PC-3 (cell line): Measurements from ENCODE around the gene COPZ1. TPM values are rescaled to one million over a fixed set of nuclear protein-coding genes. Genes with fewer than 3 reads are reported as not detected.

ENCODE experiments used
- ATAC-seq: fragments of 200-7000 bp; cut with Tn5 transposase; 2 replicates; pipeline ENCODE4 v1.9.1; 2020; ENCODE audit warnings: mild to moderate bottlenecking, moderate library complexity
- BruUV-seq: library from RNA; stranded (reverse); fragments of 400-500 nt; replicated peaks from 2 replicates; lab custom pipeline; 2021; lab: Mats Ljungman, UMichigan
- CTCF ChIA-PET: fragments of 300-600 bp; sonication (Branson Sonifier 250); formaldehyde crosslinking; loops from one replicate; lab custom pipeline; 2022; ENCODE audit warnings: antibody characterized with exemption; lab: Charles Lee
- POLR2A ChIA-PET: fragments of 300-600 bp; sonication (Branson Sonifier 250); formaldehyde crosslinking; loops from one replicate; lab custom pipeline; 2022; ENCODE audit warnings: antibody characterized with exemption; ENCODE audit not compliant: unreplicated experiment; lab: Charles Lee
- DNase-seq: peaks from one replicate; pipeline ENCODE4 v3.0.0-alpha.2; 2015
- H2AFZ ChIP-seq: fragments of 300-600 bp; sonication (generic); 2 replicates; pipeline ENCODE4 v1.6.0; 2016; ENCODE audit warnings: antibody characterized with exemption, low read length
- H3F3A ChIP-seq: fragments of 300-600 bp; sonication (generic); one replicate; pipeline ENCODE4 v1.6.0; 2017; ENCODE audit warnings: antibody characterized with exemption, low read length, control low read depth, mild to moderate bottlenecking; ENCODE audit not compliant: unreplicated experiment
- H3K27ac ChIP-seq: fragments of 300-600 bp; sonication (generic); 2 replicates; pipeline ENCODE4 v1.5.1; 2016; ENCODE audit warnings: mild to moderate bottlenecking, low read length
- H3K27me3 ChIP-seq: fragments of 300-600 bp; sonication (generic); 2 replicates; pipeline ENCODE4 v1.6.1; 2016; ENCODE audit warnings: low read length, mixed read lengths
- H3K36me3 ChIP-seq: fragments of 300-600 bp; sonication (generic); 2 replicates; pipeline ENCODE4 v1.6.1; 2016; ENCODE audit warnings: low read depth, mixed run types, low read length, mixed read lengths
- H3K4me1 ChIP-seq: fragments of 300-600 bp; sonication (generic); 2 replicates; pipeline ENCODE4 v1.5.1; 2016; ENCODE audit warnings: low read length; ENCODE audit not compliant: insufficient read depth
- H3K4me2 ChIP-seq: fragments of 300-600 bp; sonication (generic); 2 replicates; pipeline ENCODE4 v1.6.0; 2016; ENCODE audit warnings: low read length
- H3K4me3 ChIP-seq: fragments of 300-600 bp; sonication (generic); 2 replicates; pipeline ENCODE4 v1.5.1; 2016; ENCODE audit warnings: mild to moderate bottlenecking, low read length, mixed read lengths
- H3K79me2 ChIP-seq: fragments of 300-600 bp; sonication (generic); 2 replicates; pipeline ENCODE4 v1.6.1; 2017; ENCODE audit warnings: low read length, mixed read lengths
- H3K9ac ChIP-seq: fragments of 300-600 bp; sonication (generic); 2 replicates; pipeline ENCODE4 v1.6.0; 2016; ENCODE audit warnings: mild to moderate bottlenecking, low read length
- H3K9me2 ChIP-seq: fragments of 300-600 bp; sonication (generic); replicated peaks from 2 replicates; pipeline ENCODE4 v1.6.1; 2016; ENCODE audit warnings: mixed run types, low read length, mixed read lengths
- H3K9me3 ChIP-seq: fragments of 300-600 bp; sonication (generic); 2 replicates; pipeline ENCODE4 v1.6.1; 2016; ENCODE audit warnings: low read length, mixed read lengths
- H4K20me1 ChIP-seq: fragments of 300-600 bp; sonication (generic); 2 replicates; pipeline ENCODE4 v1.6.1; 2016; ENCODE audit warnings: low read length, mixed read lengths
- EZH2 ChIP-seq: fragments of 300-600 bp; sonication (generic); IDR thresholded peaks from one replicate; pipeline ENCODE4 v1.6.1; 2017; ENCODE audit warnings: antibody characterized with exemption, mild to moderate bottlenecking, low read length; ENCODE audit not compliant: unreplicated experiment
- EZH2phosphoT487 ChIP-seq: fragments of 300-600 bp; sonication (generic); IDR thresholded peaks from 2 replicates; pipeline ENCODE4 v1.6.1; 2018; ENCODE audit warnings: mild to moderate bottlenecking, antibody characterized with exemption, low read length, borderline replicate concordance
- intact Hi-C: fragments of 100-400 bp; cut with micrococcal nuclease; formaldehyde crosslinking; loops from 2 replicates; pipeline ENCODE4 v1.9.0; 2023
- total RNA-seq: library from RNA; depleted of rRNA; stranded (reverse); fragments of >200 nt; gene quantifications from 2 replicates; pipeline ENCODE4 v1.2.3, GENCODE V29; 2014
- TF ChIP-seq, protein P1 (sequence below): fragments of 300-600 bp; sonication (generic); conservative IDR thresholded peaks from 2 replicates; pipeline ENCODE4 v1.5.1; 2017; ENCODE audit warnings: antibody characterized with exemption, low read depth, mild to moderate bottlenecking, low read length

COPZ1 gene
- total RNA-seq, 1 experiment from 2014 or later = 121 TPM

DNA sequence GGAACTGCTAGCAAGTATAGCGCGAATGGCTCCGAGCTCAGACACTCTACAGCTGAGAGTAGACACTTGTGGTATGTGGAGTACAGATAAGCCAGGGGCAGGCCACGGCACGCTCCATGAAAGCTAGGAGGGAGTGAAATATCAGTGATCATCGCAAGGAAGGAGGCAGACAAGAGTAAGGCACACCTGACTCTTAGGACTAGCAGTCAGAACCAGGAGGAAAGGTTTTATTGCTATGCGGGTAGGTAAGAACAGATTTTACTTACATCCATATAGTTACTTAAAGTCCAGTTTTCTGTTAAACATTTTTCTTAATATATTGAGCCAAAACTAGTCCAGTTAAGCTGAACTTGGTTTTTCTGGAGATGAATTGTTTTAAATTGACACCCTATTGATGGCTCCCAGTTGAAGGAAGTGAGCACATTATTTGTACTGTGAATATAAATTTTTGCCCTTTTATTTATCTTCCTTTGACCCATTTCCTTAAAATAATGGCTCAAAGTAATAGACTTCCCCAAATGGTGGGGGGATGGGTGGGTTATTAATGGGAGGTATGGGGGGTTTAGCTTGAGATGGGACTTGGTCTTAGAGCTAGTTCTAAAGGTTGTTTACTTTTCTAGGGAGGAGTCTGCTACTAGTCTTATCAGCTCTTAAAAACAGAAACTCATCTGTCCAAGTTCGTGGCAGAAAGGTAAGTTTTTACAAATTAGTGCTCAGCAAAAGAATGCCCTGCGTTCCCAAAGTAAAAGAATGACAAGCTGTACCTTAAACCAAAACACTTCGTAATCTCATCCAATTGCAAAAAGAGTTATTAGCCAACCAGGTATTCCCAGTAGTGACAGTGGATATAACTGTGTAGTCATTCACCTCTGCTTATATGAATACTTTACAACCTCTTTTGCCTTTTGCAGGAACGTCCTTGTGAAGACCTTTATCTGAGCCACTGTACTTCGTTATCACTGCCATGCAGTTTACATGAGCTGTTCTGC, 38.6 kb upstream of the COPZ1 start:
- H3K9me2 ChIP-seq = no peaks in the 10 kb centered on the region
- POLR2A ChIA-PET = interaction anchor here (0.6 to 0.7 kb wide), 2 partner anchors 52 to 83 kb away, joined by 3 to 4 read pairs; no protein-coding TSS in a partner anchor
- H3K9me3 ChIP-seq = no peaks in the 10 kb centered on the region
- H3F3A ChIP-seq = peaks cover 40% of the 10 kb centered on the region
- intact Hi-C loops = no loop called here
- no peak overlapping the region for H3K4me3 ChIP-seq
- TF ChIP-seq, protein P1, sequence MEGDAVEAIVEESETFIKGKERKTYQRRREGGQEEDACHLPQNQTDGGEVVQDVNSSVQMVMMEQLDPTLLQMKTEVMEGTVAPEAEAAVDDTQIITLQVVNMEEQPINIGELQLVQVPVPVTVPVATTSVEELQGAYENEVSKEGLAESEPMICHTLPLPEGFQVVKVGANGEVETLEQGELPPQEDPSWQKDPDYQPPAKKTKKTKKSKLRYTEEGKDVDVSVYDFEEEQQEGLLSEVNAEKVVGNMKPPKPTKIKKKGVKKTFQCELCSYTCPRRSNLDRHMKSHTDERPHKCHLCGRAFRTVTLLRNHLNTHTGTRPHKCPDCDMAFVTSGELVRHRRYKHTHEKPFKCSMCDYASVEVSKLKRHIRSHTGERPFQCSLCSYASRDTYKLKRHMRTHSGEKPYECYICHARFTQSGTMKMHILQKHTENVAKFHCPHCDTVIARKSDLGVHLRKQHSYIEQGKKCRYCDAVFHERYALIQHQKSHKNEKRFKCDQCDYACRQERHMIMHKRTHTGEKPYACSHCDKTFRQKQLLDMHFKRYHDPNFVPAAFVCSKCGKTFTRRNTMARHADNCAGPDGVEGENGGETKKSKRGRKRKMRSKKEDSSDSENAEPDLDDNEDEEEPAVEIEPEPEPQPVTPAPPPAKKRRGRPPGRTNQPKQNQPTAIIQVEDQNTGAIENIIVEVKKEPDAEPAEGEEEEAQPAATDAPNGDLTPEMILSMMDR = no peak
- TF ChIP-seq EZH2 (no peak), EZH2phosphoT487 (no peak)
- H3K79me2 ChIP-seq = peaks cover 38% of the 10 kb centered on the region
- CTCF ChIA-PET = interaction anchor here (0.6 to 0.8 kb wide), 3 partner anchors 28 to 73 kb away, joined by 3 to 12 read pairs (median 3); partner anchors contain the start of gene COPZ1
- peaks cover 59% of the 10 kb centered on the region for H3K36me3 ChIP-seq
- no peak overlapping the region for H3K27ac ChIP-seq
- no peaks in the 10 kb centered on the region for H3K27me3 ChIP-seq
- H2AFZ ChIP-seq = no peak overlapping the region
- no peak overlapping the region for H3K9ac ChIP-seq
- H4K20me1 ChIP-seq = peaks cover 66% of the 10 kb centered on the region
- ATAC-seq (no peak), DNase-seq (no peak)
- H3K4me1 ChIP-seq = peaks cover 16% of the 10 kb centered on the region
- no peak overlapping the region for H3K4me2 ChIP-seq
- no TSS peak for BruUV-seq

DNA sequence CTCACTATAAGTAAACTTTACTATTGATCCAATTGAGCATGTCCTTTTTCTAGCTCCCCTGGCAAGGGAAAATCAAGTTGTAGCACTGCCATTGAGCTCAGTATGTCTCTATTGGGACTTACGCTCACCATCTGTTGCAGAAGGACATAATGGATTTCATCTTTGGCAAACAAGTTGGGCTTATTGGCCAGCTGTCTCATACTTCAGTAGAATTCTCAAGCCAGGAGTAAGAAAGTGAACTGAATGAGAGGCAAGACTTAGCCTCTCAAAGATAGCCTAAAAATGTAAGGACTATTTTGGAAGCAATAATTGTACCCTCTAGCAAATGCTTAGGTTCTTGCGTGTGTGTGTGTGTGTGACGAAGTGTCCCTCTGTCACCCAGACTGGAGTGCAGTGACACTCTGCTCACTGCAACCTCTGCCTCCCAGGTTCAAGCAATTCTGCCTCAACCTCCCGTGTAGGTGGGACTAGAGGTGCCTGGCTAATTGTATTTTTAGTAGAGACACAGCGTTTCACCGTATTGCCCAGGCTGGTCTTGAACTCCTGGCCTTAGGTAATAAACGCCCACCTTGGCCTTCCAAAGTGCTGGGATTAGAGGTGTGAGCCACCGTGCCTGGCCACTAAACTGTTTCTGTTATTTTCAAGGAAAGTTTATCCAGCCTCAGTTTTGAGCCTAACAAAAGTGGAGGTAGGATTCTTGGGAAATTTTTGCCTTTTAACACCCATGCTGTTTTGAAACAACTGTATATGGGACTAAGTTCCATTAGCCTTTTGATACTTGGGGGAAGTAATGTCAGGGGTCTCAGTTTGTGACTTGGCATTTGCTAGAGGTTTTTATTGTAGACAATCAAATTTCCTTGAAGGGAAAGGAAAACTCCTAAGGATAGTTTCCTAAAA, 37.4 kb upstream of the COPZ1 start:
- intact Hi-C loops = no loop called here
- Histone ChIP-seq H3K27me3 (no peaks in the 10 kb centered on the region), H3K9me2 (no peaks in the 10 kb centered on the region), H3K4me1 (peaks cover 16% of the 10 kb centered on the region), H3K9ac (no peak overlapping the region), H3K4me3 (no peak overlapping the region), H3F3A (peaks cover 40% of the 10 kb centered on the region), H2AFZ (no peak overlapping the region), H3K4me2 (no peak overlapping the region), H4K20me1 (peaks cover 54% of the 10 kb centered on the region), H3K9me3 (no peaks in the 10 kb centered on the region), H3K27ac (no peak overlapping the region), H3K36me3 (peaks cover 48% of the 10 kb centered on the region), H3K79me2 (peaks cover 26% of the 10 kb centered on the region)
- no peak; the same call in 1 of the 2 replicates for ATAC-seq
- POLR2A ChIA-PET = interaction anchor here (0.6 kb wide), 1 partner anchor 50 kb away, joined by 3 read pairs; no protein-coding TSS in a partner anchor
- no TSS peak for BruUV-seq
- CTCF ChIA-PET = interaction anchor here (0.8 kb wide), 2 partner anchors 37 to 71 kb away, joined by 3 to 12 read pairs; partner anchors contain the start of gene COPZ1
- TF ChIP-seq EZH2 = no peak
- TF ChIP-seq, protein P1 = no peak
- no peak for TF ChIP-seq EZH2phosphoT487
- no peak for DNase-seq
